HG03064 (cell line): ENCODE data around the gene CALCOCO1.

Experiments used
- ATAC-seq: cut with Tn5 transposase; IDR thresholded peaks from one replicate; pipeline ENCODE4 v1.9.1; 2021; ENCODE audit warnings: low read depth; ENCODE audit not compliant: unreplicated experiment

Gene CALCOCO1

DNA sequence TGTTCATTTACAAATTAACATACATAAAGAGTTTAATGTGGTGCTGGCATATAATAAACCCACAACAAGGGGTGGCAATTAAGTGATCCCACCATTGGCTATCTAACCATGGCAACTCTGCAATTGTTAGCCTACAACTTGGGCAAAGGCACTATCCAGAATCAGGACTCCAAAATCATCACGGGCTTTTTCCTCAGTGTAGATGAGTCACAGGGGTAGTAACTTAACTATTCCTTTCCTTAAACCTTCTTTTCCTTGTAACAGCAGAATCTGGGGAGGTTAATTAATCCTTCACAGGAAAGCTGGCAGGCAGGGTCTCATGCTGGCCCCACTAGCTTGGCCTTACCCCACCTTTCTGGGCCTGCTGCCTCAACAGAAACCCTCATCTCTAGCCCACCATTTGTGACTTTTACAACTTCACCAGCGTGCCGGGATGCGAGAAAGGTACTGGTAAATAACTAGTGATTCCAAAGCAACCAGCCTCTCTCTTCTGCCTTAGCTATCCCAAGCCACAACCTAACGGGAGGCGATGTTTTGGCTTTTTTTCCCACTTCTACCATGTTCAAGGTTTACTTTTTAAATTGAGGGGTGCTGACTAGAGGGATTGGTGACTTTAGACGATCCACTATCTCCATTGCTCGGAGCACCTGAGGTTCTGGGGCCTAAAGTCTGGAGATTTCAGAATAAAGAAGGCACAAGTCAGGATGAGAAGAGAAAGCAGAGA, 52.1 kb downstream of the CALCOCO1 start:
- no peak for ATAC-seq

DNA sequence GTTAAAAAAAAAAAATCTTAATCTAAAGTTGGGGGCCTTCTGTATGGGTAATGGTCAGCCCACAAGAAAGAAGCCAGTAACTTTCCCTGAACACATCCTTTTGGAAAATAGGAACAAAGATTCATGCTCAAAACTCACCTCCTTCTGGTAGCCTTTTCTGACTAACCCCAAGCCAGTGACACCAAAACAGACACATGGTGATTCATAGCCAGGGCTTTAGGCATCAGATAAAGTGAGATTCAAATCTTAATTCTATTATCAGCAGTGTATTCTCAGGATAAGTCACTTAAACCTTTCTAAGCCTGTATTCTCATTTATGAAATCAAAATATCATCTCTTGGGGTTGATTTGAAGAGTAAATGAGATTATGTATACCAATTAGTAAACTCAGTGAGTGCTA, 56.3 kb downstream of the CALCOCO1 start:
- no peak for ATAC-seq

DNA sequence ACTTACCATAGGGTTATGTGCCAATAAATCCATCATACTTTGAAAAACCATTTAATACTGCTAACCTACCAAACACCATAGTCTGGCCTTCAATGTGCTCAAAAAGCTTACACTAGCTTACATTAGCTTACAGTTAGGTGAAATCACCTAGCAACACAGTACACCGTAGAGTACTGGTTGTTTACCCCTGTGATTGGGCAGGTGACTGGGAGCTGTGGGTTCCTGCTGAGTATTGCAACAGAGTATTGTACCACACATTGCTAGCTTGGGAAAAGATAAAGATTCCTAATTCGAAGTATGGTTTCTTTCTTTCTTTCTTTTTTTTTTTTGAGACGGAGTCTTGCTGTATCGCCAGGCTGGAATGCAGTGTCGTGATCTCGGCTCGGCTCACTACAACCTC, 56.9 kb downstream of the CALCOCO1 start:
- no peak for ATAC-seq

DNA sequence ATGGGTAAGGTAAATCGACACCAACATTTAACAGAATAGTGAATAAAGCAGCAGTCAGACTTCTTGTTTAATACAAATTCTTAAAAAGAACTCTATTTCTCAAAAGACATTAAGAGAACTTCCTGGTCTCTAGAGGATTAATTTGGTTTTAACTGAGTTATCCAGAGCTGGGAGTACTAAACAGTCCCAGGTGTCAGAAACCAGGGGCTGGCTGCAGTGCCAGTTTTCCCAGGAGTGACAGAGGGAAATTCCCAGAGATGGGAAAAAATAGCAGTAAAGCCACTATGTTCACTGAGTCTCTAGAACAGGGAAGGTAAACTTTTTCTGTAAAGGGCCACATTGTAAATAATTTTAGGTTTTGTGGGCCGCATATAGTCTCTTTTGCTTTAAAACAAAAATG, 60.2 kb downstream of the CALCOCO1 start:
- no peak for ATAC-seq

DNA sequence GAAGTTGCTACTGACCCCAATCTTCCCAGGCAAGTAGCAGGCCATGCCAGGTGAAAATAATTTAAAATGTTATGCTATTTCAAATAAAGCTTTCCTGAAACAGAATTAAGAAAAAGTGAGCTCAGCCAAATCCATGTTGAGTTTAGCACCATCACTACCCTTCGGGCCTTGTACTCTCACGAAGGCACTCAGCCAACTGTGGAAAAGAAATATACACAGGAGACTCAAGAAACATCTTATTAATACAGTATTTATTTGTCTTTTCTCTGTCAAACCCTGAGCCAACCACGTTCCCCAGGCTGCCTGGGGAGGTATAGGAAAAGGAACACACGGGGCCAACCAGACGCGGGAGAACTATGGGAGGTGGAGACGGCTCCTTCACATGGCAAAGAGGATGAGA, 62.3 kb downstream of the CALCOCO1 start:
- no peak for ATAC-seq

DNA sequence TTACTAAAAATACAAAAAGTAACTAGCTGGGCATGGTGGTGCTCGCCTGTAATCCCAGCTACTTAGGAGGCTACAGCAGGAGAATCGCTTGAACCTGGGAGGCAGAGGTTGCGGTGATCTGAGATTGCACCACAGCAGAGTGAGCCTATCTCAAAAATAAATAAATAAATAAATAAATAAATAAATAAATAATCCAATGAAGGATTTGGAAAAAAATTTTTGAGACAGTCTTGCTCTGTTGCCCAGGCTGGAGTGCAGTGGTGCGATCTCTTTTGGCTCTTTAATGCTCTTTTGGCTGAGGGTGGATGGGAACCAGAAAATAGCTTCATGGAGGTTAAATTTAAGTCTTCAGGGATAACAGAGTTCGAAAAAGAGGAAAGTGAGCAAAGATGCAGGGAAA, 63.1 kb downstream of the CALCOCO1 start:
- ATAC-seq, result no peak

DNA sequence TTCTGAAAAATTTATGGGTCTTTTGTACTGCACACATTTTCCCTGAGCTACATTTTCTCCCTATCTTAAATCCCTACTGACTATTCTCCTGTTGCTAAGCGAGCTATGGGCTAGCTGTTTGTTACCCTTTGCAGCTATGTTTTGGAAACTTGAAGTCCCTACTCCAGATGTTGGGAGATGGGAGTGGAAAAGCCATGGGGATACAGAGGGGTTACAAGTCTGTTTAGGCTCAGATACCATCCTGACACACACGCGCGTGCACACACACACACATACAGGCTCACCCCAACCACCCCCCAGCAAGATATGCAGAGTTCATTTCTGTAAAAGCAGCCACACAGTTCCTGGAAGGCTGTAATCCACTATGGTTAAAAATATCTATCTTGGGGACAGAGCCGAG, 67.2 kb downstream of the CALCOCO1 start:
- no peak for ATAC-seq

DNA sequence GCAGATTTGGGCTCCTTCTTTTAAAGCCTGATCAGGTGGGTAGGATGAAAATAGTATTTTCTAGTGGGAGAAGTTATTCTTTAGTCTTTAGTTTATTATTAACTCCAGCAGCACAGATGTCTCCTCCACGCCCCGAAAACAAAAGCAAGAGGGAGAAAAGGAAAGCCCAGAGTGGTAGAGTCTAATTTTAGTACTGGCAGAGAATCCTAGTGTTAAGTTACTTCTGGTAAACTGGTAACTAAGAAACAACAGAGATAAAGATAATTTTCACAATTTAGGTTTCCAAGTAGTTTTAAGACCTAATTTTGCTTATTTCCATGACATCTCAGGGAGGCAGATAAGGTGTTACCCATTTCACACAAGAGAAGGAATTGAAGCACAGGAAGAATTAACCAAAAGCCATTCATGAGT, 67.7 kb downstream of the CALCOCO1 start:
- ATAC-seq, result no peak

DNA sequence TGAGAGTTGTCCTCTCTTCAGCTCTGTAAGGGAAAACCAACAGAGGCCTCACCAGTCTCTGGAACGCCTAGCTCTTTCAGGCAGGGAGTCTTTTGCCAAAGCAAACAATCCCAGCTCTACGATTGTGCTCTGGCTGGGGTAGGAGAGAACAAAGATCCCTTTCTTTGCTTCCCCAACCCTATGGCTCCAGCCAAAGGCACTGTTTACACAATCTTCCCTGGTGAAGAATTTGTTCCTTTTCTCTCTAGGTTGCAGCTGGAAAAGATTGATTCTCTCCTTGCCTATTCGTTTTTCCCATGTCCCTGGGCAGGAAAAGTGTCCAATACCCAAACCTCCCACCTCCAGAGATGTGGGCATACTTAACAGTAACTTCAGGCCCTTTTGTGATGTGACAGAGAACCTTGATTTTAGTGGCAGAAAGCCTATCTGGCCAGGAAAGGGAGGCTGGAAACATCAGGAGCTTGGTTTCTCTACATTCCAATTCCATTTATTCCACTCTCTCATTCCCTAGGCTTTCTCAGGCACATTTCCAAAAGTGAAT, 68.2 kb downstream of the CALCOCO1 start:
- no peak for ATAC-seq
